ENCODE measurements around the gene MINK1.
"Not testable (repeated sequence)": the region's sequence is repeated elsewhere in the genome, so short reads cannot be mapped to it uniquely, and the experiment has no call there.

MINK1 gene

GRCh38 chr17:4812690-4813089, 20.4 kb upstream of the MINK1 start:
- no peak for DNase-seq

GRCh38 chr17:4815043-4815675, 18.0 kb upstream of the MINK1 start:
- peak; percentile 27 for DNase-seq

DNA sequence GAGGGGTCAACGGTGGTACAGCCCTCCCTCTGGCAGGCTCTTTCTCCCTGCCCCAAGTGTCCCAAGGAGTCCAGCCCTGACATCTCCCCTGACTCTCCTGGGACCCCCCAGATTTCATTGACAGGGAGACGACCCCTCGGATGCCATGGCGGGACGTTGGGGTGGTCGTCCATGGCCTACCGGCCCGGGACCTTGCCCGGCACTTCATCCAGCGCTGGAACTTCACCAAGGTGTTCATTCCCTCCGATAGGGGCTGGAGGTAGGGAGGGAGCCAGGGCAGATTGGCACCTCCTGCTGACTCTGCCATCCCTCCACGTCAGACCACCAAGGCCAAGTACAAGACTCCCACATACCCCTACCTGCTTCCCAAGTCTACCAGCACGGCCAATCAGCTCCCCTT, 16.3 kb upstream of the MINK1 start:
- DNase-seq = no peak

GRCh38 chr17:4818276-4818675, 14.9 kb upstream of the MINK1 start:
- DNase-seq = no peak

DNA sequence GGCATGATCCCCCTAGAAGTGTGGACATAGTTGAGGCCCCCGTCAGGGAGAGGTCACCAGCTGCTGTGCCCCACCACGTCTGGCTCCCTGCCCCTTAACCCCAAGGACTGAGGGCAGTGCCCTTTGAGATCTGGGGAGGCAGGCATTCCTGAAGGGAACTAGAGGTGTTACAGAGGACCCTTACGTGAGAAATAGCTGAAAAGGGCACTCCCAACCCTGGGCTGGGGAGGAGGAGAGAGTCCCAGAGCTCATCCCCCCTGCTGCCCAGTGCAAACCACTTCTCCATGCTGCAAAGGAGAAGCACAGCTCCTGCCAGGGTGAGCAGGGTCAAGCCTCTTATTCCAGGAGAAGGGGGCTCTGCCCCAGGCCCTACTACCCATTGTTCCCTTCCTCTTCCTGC, 10.3 kb upstream of the MINK1 start:
- no peak for DNase-seq

DNA sequence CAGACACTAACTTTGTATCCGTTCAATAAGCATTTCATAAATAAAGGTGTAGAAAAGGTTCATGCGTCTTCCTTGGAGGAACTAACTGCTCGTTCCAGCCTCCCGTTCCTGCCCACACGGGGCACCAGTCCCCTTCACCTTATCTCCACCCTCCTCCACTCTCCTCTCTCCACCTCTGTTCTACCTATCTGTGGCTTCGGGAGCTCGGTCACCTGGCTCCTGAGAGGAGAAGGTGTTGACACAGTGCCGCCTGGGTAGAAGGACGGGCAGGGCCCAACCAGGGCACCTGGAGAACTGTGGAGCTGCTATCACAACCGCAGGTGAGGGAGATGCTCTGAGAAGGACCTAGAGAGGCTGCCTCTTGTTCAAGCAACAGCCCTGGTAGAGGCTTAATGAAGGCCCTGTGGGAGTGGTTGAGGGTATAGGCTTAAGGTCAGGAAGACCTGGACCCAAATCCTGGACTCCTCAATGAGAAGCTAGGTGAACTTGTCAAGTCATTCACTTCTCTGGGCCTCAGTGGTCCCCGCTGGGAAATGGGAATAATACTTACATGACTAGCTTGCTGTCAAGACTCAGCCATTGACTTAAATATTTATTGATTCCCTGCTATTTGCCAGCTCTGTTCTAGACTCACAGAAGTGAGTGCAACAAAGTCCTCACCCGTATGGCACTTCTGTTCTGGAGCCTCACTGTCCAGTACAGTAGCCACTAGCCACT, 9.6 kb upstream of the MINK1 start:
- no peak for DNase-seq

DNA sequence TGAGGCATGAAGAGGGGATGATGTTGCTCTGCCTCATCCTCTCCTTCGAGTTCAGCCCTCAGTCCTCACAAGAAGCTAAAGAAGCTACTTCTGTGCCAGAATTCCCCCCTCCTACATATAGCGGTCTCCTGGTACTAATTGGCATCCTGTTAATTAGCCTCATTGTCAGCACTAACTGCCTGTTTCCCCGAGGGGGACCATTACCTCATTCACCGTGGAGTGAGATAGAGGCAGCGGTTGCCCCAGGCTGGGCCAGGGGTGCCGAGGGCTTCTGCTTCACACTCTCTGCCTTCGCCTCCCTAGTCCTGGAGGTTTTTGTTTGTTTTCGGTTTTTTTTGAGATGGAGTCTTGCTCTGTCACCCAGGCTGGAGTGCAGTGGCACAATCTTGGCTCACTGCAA, 5.7 kb upstream of the MINK1 start:
- no peak for DNase-seq

DNA sequence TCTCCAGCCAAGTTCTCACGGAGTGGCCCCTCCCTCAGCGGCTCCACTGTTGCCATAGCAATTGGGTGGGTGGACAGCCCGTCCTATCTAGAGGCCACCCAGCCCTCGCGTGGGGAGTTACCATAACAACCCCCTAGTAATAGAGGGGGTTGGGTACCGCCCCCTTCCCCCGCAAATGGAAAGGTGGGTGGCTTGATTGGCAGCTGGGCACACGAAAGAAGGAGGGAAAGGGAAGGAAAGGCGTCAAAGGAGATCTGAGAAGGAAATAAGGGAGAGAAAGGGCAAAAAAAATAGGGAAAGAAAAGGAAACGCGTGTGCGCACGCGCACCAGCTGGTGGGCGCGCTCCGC, 337 bp upstream of the MINK1 start:
- not testable (repeated sequence) for DNase-seq

GRCh38 chr17:4833941-4834680, 971 bp downstream of the MINK1 start:
- DNase-seq = peak; percentile 62

DNA sequence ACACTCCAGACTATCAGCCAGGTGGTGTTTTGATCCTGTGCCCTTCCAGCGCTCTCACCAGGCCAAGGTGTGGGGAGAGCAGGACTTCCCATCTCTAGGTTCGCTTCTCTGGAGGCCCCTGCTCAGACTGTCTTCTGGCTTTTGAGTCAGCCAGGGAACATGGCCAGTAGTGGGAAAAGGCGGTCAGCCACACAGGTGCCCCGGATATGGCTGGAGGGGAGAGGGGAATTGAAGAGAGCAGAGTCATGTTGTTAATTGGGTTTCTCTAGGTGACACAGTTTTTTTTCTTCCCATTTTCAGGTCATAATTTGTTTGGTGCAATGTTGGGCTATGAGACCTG, 1.5 kb downstream of the MINK1 start:
- no peak for DNase-seq

DNA sequence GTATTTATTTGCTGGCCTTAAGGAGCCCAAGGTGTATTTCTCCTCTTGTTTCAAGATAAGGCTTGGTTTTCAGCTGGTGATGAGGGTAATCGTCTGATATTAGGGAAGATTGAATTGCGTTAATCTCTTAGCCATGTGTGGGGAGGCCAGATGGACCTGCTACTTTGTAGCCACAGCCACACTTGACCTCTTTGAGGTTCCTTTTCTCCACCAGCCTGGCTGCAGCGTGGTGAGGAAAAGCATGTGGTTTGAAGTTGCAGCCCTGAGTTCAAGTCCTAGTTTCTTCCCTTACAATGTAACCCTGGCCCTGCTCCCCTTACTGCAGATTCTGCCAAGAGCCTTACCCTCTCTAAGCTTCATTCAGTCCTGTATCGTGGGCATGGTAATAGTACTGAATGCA, 3.1 kb downstream of the MINK1 start:
- no peak for DNase-seq

GRCh38 chr17:4837471-4838308, 4.5 kb downstream of the MINK1 start:
- DNase-seq = no peak

DNA sequence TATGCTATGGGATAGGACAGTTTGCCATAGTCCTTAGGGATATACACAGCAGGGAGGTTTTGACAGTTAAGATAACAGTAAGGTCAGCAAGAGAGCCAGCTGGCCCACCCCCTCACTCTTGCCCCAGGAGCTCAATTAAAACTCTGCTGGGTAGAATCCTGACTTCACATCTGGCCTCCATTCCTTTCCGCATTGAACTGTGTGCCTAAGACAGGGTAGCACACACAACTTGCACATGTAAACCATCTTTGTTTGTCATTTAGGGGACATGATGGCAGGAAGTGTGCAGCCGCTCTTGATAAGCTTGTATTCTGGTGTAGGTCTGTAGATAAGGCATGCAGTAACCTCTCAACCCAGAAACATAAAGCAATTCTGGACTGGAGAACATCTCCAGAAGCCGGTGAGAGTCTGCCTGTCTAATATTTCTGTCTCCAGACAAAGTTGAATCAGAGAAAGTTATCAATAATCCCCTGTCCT, 5.2 kb downstream of the MINK1 start:
- peak; percentile 74 for DNase-seq

DNA sequence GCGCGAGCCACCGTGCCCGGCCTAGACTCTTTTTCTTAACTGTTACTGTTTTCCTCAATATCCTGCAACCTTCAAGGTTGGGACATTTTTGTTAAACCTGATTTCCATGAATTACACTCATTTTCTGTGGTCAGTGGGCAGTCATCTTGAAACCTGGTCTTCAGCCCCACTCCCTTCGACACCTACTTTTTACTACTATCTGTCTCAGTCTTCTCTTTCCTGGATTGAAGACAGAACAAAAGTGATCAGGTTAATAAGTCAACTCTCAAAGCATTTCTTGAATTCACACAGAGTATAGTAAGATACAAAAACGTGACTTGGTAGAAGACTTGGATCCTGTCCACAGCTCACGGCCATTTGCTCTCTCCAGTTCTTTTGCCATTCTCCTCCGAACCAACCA, 6.1 kb downstream of the MINK1 start:
- no peak for DNase-seq

GRCh38 chr17:4839965-4840892, 7.1 kb downstream of the MINK1 start:
- no peak for DNase-seq

GRCh38 chr17:4840893-4841242, 7.7 kb downstream of the MINK1 start:
- DNase-seq = no peak

DNA sequence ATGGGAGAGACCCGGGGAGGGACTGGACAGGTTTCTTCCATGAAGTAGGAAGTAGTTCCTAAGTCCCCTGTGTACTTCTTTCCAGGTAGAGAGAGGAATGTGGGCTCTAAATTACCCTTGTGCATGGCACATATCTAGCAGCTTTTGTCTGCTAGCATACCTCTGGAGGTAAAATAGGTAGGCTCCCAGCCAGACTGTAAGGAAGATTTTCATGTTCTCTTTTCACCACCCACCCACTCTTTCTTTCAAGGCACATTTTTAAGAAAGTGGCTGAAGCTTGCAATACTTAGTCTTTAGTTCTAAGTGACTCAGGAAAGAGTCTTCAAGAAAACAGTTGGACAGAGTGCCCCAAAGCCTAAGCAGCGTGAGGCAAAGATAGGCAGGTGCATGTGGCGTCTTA, 9.2 kb downstream of the MINK1 start:
- no peak for DNase-seq

GRCh38 chr17:4843321-4844000, 10.3 kb downstream of the MINK1 start:
- DNase-seq = peak; percentile 72

DNA sequence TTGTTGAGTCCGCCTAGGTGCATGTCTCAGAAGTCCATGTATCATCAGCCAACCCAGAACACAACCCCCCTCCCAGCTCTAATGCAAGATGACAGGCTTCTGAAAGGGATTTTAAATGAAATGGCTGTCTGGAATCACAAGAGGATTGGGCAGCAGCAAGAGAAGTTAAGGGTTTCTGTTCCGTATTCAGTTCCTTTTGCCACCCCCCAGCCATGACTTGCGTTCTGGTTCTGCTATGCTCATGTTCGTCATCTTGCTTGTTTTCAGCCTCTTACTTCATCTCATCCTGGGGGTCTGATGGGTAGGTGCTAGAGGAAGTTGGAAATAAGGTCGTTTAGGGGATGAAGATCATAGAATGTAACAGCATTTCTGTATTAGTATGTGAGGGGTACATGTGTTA, 12.0 kb downstream of the MINK1 start:
- no peak for DNase-seq

DNA sequence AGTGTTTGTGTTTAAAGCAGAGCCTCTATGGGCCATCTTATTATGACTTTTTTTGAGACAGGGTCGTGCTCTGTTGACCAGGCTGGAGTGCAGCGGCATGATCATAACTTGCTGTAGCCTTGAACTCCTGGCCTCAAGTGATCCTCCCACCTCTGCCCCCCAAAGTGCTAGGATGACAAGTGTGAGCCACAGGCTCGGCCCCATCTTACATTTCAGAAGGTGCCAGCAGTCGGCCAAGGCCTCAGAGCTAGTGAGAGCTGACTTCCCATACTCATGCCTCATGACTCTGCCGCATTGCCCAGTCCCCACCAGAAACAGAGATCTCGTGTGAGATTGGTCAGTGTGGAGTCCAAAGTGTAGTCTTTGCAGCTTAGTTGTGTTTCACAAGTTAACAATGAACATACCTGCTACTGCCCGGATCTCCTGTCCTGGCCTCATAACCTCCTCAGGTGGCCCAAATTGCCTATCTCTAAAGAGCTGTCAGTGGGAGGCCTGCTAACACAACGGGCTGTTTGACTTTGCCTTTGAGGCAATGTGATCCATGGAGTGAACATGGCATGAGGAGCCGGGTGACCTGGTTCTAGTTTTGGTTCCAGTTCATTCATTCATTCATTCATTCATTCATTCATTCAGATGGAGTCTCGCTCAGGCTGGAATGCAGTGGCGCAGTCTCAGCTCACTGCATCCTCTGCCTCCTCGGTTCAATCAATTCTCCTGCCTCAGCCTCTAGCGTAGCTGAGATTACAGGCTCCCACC, 13.7 kb downstream of the MINK1 start:
- DNase-seq = no peak

DNA sequence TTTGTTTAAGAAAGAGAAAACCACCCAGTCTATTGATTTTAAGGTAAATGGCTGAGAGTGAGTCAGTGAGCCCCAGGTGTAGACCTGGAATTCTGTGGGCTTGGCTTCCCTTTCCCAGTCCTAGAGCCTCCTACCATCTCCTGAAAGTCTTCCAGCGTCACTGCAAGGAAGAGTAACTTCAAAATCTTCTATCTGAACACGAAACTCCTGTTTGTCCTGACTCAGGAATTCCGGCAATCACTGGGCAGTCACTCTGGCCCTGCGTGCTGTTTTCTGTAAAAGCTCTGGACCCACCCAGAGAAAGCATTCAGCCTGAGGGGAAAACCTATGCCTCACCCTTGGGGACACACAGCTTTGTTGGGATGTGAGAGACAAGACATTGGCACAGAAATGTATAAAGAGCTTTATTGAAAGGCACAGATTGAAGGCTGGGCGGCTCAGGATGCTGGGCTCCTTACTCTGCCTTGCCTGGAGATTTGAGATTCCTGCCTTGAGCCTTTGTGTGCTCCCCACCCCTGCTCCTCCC, 15.9 kb downstream of the MINK1 start:
- no peak for DNase-seq

All from OCI-M1 (cell line).